NCI-H524 (cell line): ENCODE measurements around the gene ADRM1.

Source experiments
- DNase-seq, 2 experiments: peaks; one replicate each; lab custom pipeline; 2025; lab: John Stamatoyannopoulos, UW

Gene ADRM1

GRCh38 chr20:62339647-62340062 is 36.9 kb downstream of the ADRM1 start:
- DNase-seq: no peak

GRCh38 chr20:62342910-62343309 is 40.1 kb downstream of the ADRM1 start:
- DNase-seq: no peak

GRCh38 chr20:62344092-62344491 is 41.3 kb downstream of the ADRM1 start:
- DNase-seq: no peak

GRCh38 chr20:62344782-62345181 is 42.0 kb downstream of the ADRM1 start:
- no peak for DNase-seq

GRCh38 chr20:62345681-62346370 is 43.0 kb downstream of the ADRM1 start:
- DNase-seq: peak; percentile 22 to 55

- DNase-seq: no peak
These were observed 43.8 kb downstream of the ADRM1 start for GRCh38 chr20:62346398-62347150.

- DNase-seq: peak in 1 of 2 experiments; percentile 40
These were observed 44.3 kb downstream of the ADRM1 start for GRCh38 chr20:62347151-62347404.

- no peak for DNase-seq
These were observed 44.6 kb downstream of the ADRM1 start for GRCh38 chr20:62347445-62347844.

GRCh38 chr20:62348604-62349003 is 45.8 kb downstream of the ADRM1 start:
- DNase-seq: no peak

GRCh38 chr20:62349556-62350097 is 46.8 kb downstream of the ADRM1 start:
- DNase-seq: no peak

GRCh38 chr20:62350098-62350628 is 47.4 kb downstream of the ADRM1 start:
- no peak for DNase-seq

- DNase-seq: no peak
These were observed 48.0 kb downstream of the ADRM1 start for GRCh38 chr20:62350629-62351422.

GRCh38 chr20:62351469-62352401 is 48.9 kb downstream of the ADRM1 start:
- DNase-seq: no peak

- peak in 1 of 2 experiments; percentile 38 for DNase-seq
These were observed 49.8 kb downstream of the ADRM1 start for GRCh38 chr20:62352402-62353288.

- DNase-seq: no peak
These were observed 50.7 kb downstream of the ADRM1 start for GRCh38 chr20:62353289-62354030.

- no peak for DNase-seq
These were observed 51.4 kb downstream of the ADRM1 start for GRCh38 chr20:62354031-62354808.

GRCh38 chr20:62354811-62355341 is 52.1 kb downstream of the ADRM1 start:
- DNase-seq: no peak

- DNase-seq: no peak
These were observed 52.7 kb downstream of the ADRM1 start for GRCh38 chr20:62355516-62355877.
